ENCODE measurements around the gene CCDC120.

CCDC120 gene, protein sequence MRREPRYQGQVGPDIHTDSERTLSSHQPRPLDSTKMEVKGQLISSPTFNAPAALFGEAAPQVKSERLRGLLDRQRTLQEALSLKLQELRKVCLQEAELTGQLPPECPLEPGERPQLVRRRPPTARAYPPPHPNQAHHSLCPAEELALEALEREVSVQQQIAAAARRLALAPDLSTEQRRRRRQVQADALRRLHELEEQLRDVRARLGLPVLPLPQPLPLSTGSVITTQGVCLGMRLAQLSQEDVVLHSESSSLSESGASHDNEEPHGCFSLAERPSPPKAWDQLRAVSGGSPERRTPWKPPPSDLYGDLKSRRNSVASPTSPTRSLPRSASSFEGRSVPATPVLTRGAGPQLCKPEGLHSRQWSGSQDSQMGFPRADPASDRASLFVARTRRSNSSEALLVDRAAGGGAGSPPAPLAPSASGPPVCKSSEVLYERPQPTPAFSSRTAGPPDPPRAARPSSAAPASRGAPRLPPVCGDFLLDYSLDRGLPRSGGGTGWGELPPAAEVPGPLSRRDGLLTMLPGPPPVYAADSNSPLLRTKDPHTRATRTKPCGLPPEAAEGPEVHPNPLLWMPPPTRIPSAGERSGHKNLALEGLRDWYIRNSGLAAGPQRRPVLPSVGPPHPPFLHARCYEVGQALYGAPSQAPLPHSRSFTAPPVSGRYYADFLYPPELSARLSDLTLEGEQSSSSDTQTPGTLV

DNA sequence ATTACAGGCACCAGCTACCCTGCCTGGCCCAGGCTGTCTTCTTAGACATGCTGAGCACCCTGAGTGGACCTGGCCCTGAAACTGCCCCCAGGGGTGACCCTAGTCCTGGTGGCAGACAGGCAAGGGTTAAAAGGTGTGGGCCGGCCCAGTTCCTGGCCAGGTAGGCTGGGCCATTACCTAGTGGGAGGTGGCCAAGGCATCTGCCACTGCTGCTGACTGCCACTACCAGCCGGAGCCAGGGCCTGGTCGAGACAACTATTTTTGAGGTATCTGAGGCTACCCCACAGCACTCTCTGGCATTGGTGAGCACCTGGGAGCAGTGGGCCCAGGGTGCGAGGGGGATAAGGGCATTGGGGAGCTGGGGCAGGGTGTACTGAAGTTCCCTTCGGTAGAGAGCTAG, at the start of gene CCDC120:
Gene CCDC120 (plus strand): TSS at position 206 of the 400 bp plus-strand sequence. CDS start 3,043 bp downstream, outside the sequence.
- H3K4me3 ChIP-seq (ENCODE audit: low read length) = peak within 1 kb of the TSS; percentile 41
- H3K4me1 ChIP-seq (ENCODE audit: control insufficient read depth, insufficient read depth, low read length) = peaks cover 7% of the 10 kb centered on the region
- no peaks in the 10 kb centered on the region for H3K36me3 ChIP-seq (ENCODE audit: control insufficient read depth, insufficient read depth, low read length)
- H3K27me3 ChIP-seq (ENCODE audit: control insufficient read depth, insufficient read depth, low read length) = no peaks in the 10 kb centered on the region
- H3K9ac ChIP-seq (ENCODE audit: low read length) = peak within 1 kb of the TSS; percentile 81
- H3K9me3 ChIP-seq (ENCODE audit: control insufficient read depth, low read length) = no peaks in the 10 kb centered on the region

DNA sequence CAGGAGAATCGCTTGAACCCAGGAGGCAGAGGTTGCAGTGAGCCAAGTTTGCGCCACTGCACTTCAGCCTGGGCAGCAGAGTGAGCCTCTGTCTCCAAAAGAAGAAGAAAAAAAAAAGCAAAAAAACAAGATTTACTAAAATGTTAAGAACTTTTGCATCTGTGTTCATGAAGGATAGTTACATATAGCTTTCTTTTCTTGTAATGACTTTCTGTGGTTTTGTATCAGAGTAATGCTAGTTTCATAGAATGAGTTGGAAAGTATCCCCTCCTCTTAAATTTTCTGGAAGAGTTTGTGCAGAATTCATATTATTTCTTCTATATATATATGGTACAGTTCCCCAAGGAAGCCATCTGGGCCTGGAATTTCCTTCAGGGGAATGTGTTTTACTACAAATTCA, 39.7 kb upstream of the CCDC120 start:
- H3K27me3 ChIP-seq (ENCODE audit: control insufficient read depth, insufficient read depth, low read length) = no peaks in the 10 kb centered on the region
- H3K4me1 ChIP-seq (ENCODE audit: control insufficient read depth, insufficient read depth, low read length) = no peaks in the 10 kb centered on the region
- H3K9me3 ChIP-seq (ENCODE audit: control insufficient read depth, low read length) = no peaks in the 10 kb centered on the region
- no peak overlapping the region for H3K9ac ChIP-seq (ENCODE audit: low read length)
- H3K4me3 ChIP-seq (ENCODE audit: low read length) = no peak overlapping the region
- no peaks in the 10 kb centered on the region for H3K36me3 ChIP-seq (ENCODE audit: control insufficient read depth, insufficient read depth, low read length)

DNA sequence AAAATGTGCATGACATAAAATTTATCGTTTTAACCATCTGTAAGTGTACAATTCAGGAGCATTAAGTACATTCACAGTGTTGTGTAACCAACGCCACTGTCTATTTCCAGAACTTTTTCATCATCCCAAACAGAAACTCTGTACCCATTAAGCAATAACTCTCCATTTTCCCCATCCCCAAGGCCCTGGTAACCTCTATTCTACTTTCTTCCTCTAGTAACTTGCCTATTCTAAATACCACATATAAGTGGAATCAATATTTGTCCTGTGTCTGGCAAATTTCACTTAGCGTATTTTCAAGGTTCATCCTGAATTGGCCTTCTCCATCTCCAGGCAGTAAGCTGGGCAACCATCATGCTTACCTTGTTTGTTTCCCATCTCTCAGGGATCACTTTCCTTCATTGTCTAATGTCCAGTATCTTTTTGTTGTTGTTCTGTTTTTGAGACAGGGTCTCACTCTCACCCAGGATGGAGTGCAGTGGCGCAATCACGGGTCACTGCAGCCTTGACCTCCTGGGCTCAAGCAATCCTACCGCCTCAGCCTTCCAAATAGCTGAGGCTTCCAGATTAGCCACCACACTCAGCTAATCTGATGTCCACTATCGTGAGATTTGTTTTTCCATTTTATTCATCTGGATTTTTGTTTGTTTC, 39.1 kb upstream of the CCDC120 start:
- no peaks in the 10 kb centered on the region for H3K36me3 ChIP-seq (ENCODE audit: control insufficient read depth, insufficient read depth, low read length)

GRCh38 chrX:49029876-49030275, 28.9 kb upstream of the CCDC120 start:
- Histone ChIP-seq H3K4me3 (ENCODE audit: low read length) (no peak overlapping the region), H3K9me3 (ENCODE audit: control insufficient read depth, low read length) (no peaks in the 10 kb centered on the region), H3K9ac (ENCODE audit: low read length) (no peak overlapping the region)

More for the DNA sequence above, 39.1 kb upstream of the CCDC120 start:
- no peaks in the 10 kb centered on the region for H3K27me3 ChIP-seq (ENCODE audit: control insufficient read depth, insufficient read depth, low read length)
- no peak overlapping the region for H3K9ac ChIP-seq (ENCODE audit: low read length)
- H3K4me1 ChIP-seq (ENCODE audit: control insufficient read depth, insufficient read depth, low read length) = no peaks in the 10 kb centered on the region
- H3K4me3 ChIP-seq (ENCODE audit: low read length) = no peak overlapping the region
- no peaks in the 10 kb centered on the region for H3K9me3 ChIP-seq (ENCODE audit: control insufficient read depth, low read length)

GRCh38 chrX:49030283-49030682, 28.5 kb upstream of the CCDC120 start:
- Histone ChIP-seq H3K27me3 (ENCODE audit: control insufficient read depth, insufficient read depth, low read length) (no peaks in the 10 kb centered on the region), H3K9ac (ENCODE audit: low read length) (no peak overlapping the region), H3K4me1 (ENCODE audit: control insufficient read depth, insufficient read depth, low read length) (no peaks in the 10 kb centered on the region), H3K4me3 (ENCODE audit: low read length) (no peak overlapping the region), H3K36me3 (ENCODE audit: control insufficient read depth, insufficient read depth, low read length) (no peaks in the 10 kb centered on the region), H3K9me3 (ENCODE audit: control insufficient read depth, low read length) (no peaks in the 10 kb centered on the region)

More at GRCh38 chrX:49029876-49030275, 28.9 kb upstream of the CCDC120 start:
- no peaks in the 10 kb centered on the region for H3K4me1 ChIP-seq (ENCODE audit: control insufficient read depth, insufficient read depth, low read length)
- H3K27me3 ChIP-seq (ENCODE audit: control insufficient read depth, insufficient read depth, low read length) = no peaks in the 10 kb centered on the region
- no peaks in the 10 kb centered on the region for H3K36me3 ChIP-seq (ENCODE audit: control insufficient read depth, insufficient read depth, low read length)

DNA sequence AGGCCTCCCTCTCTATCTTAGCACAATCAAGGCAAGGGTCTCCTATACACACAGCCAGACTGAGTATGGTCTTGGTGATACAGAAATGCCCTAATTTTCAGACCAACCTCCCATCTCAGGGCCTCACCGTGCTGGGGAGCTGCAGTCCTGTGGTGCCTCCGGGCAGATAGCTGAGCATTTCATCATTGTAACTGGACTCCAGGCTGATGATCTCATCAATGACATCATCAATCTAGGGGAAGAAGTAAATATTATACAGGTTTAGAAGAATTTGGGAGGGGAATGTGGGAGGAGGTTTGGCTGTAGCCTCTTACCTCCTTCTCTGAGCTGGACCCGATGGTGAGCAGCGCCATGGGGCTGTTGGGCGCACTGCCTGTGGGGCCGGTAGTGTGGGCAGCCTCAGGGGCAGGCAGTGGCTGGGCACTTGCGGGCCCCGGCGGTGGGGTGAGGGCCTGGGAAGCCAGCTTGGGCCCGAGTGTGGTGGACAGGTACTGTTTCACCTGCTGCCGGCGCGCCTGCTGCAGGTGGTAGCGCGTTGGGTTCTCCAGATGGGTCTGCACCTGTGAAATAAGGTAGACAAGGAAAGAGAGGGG, 20.8 kb upstream of the CCDC120 start:
- Histone ChIP-seq H3K27me3 (ENCODE audit: control insufficient read depth, insufficient read depth, low read length) (no peaks in the 10 kb centered on the region), H3K9me3 (ENCODE audit: control insufficient read depth, low read length) (no peaks in the 10 kb centered on the region), H3K4me1 (ENCODE audit: control insufficient read depth, insufficient read depth, low read length) (peaks cover 16% of the 10 kb centered on the region), H3K36me3 (ENCODE audit: control insufficient read depth, insufficient read depth, low read length) (no peaks in the 10 kb centered on the region), H3K4me3 (ENCODE audit: low read length) (no peak overlapping the region), H3K9ac (ENCODE audit: low read length) (no peak overlapping the region)

- Histone ChIP-seq H3K36me3 (ENCODE audit: control insufficient read depth, insufficient read depth, low read length) (no peaks in the 10 kb centered on the region), H3K4me1 (ENCODE audit: control insufficient read depth, insufficient read depth, low read length) (peaks cover 16% of the 10 kb centered on the region), H3K9me3 (ENCODE audit: control insufficient read depth, low read length) (no peaks in the 10 kb centered on the region), H3K27me3 (ENCODE audit: control insufficient read depth, insufficient read depth, low read length) (no peaks in the 10 kb centered on the region), H3K4me3 (ENCODE audit: low read length) (no peak overlapping the region), H3K9ac (ENCODE audit: low read length) (peak overlapping the region; percentile 22)
Measured at GRCh38 chrX:49039598-49040375, 19.0 kb upstream of the CCDC120 start.

GRCh38 chrX:49040376-49040955, 18.3 kb upstream of the CCDC120 start:
- Histone ChIP-seq H3K4me3 (ENCODE audit: low read length) (no peak overlapping the region), H3K9ac (ENCODE audit: low read length) (peak overlapping the region; percentile 22)

GRCh38 chrX:49041744-49042580, 16.8 kb upstream of the CCDC120 start:
- Histone ChIP-seq H3K9ac (ENCODE audit: low read length) (peak overlapping the region; percentile 87), H3K27me3 (ENCODE audit: control insufficient read depth, insufficient read depth, low read length) (no peaks in the 10 kb centered on the region), H3K36me3 (ENCODE audit: control insufficient read depth, insufficient read depth, low read length) (no peaks in the 10 kb centered on the region), H3K4me3 (ENCODE audit: low read length) (peak overlapping the region; percentile 54), H3K4me1 (ENCODE audit: control insufficient read depth, insufficient read depth, low read length) (peaks cover 16% of the 10 kb centered on the region), H3K9me3 (ENCODE audit: control insufficient read depth, low read length) (no peaks in the 10 kb centered on the region)

More at GRCh38 chrX:49040376-49040955, 18.3 kb upstream of the CCDC120 start:
- Histone ChIP-seq H3K27me3 (ENCODE audit: control insufficient read depth, insufficient read depth, low read length) (no peaks in the 10 kb centered on the region), H3K36me3 (ENCODE audit: control insufficient read depth, insufficient read depth, low read length) (no peaks in the 10 kb centered on the region), H3K4me1 (ENCODE audit: control insufficient read depth, insufficient read depth, low read length) (peaks cover 16% of the 10 kb centered on the region), H3K9me3 (ENCODE audit: control insufficient read depth, low read length) (no peaks in the 10 kb centered on the region)

- peak overlapping the region; percentile 87 for H3K9ac ChIP-seq (ENCODE audit: low read length)
Measured at GRCh38 chrX:49042581-49043219, 16.1 kb upstream of the CCDC120 start.

More at GRCh38 chrX:49042581-49043219, 16.1 kb upstream of the CCDC120 start:
- Histone ChIP-seq H3K36me3 (ENCODE audit: control insufficient read depth, insufficient read depth, low read length) (no peaks in the 10 kb centered on the region), H3K4me3 (ENCODE audit: low read length) (peak overlapping the region; percentile 54), H3K27me3 (ENCODE audit: control insufficient read depth, insufficient read depth, low read length) (no peaks in the 10 kb centered on the region), H3K4me1 (ENCODE audit: control insufficient read depth, insufficient read depth, low read length) (peaks cover 16% of the 10 kb centered on the region), H3K9me3 (ENCODE audit: control insufficient read depth, low read length) (no peaks in the 10 kb centered on the region)

All from mucosa of stomach (tissue), 1 donor.